ENCODE results near the gene PLXNB3.
"Not testable (repeated sequence)": the region's sequence is repeated elsewhere in the genome, so short reads cannot be mapped to it uniquely, and the experiment has no call there.

The PLXNB3 gene

GRCh38 chrX:153763989-153764755 lies at the start of gene PLXNB3:
Gene PLXNB3, plus strand, starts transcription at chrX:153764249. Its CDS starts 1,287 bp downstream, at chrX:153765536.
- peak; percentile 59 for DNase-seq
- in situ Hi-C loops (cut with HindIII; ENCODE audit: low pct_ligation_motif_present, low pct_unique_long_range_greater_than_20kb, low sequenced_read_pairs), result no loop called here

DNA sequence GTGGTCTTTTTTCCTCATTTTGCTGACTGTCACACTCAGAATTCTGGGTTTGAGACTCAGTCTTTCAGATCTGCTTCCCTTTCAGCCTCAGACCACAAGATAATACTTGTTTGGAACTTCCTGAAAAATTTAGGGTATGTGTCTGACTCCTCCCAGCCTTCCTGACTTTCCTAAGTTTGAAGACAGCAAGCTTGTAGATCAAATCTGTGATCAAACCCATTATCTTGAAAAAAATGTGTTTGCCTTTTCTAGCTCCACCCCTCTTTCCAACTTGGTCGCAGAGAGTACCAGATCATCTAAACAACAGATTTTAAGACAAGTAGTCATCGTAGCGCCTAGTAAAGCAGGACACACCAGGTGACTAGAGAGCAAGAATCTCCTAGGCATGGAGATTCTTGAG lies 49.8 kb upstream of the PLXNB3 start:
- DNase-seq, result no peak
- in situ Hi-C loops (cut with HindIII; ENCODE audit: low pct_ligation_motif_present, low pct_unique_long_range_greater_than_20kb, low sequenced_read_pairs), result no loop called here

- in situ Hi-C loops (cut with HindIII; ENCODE audit: low pct_ligation_motif_present, low pct_unique_long_range_greater_than_20kb, low sequenced_read_pairs), result no loop called here
- DNase-seq, result no peak
Measured at GRCh38 chrX:153717445-153717844, 46.6 kb upstream of the PLXNB3 start.

DNA sequence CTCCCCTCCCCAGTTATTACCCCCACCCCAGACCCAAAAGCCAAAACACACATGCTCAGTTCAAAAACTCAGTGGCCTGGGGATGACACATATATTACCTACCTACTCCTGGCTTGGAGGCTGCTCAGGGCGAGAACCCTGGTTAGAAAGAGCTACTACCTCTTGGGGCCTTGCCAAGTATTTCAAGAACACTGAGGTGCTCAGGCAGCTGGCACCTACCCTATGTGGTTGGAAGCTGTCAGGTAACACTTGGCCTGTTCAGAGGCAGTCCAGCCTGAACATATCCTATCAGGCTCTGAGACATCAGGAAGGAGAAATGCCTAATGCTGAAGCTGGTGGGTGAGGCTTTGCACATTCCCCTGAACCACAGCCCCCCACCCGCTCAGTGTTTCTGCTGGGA lies 44.8 kb upstream of the PLXNB3 start:
- no peak for DNase-seq
- in situ Hi-C loops (cut with HindIII; ENCODE audit: low pct_ligation_motif_present, low pct_unique_long_range_greater_than_20kb, low sequenced_read_pairs), result no loop called here

GRCh38 chrX:153719701-153720100 lies 44.3 kb upstream of the PLXNB3 start:
- no peak for DNase-seq
- in situ Hi-C loops (cut with HindIII; ENCODE audit: low pct_ligation_motif_present, low pct_unique_long_range_greater_than_20kb, low sequenced_read_pairs), result no loop called here

DNA sequence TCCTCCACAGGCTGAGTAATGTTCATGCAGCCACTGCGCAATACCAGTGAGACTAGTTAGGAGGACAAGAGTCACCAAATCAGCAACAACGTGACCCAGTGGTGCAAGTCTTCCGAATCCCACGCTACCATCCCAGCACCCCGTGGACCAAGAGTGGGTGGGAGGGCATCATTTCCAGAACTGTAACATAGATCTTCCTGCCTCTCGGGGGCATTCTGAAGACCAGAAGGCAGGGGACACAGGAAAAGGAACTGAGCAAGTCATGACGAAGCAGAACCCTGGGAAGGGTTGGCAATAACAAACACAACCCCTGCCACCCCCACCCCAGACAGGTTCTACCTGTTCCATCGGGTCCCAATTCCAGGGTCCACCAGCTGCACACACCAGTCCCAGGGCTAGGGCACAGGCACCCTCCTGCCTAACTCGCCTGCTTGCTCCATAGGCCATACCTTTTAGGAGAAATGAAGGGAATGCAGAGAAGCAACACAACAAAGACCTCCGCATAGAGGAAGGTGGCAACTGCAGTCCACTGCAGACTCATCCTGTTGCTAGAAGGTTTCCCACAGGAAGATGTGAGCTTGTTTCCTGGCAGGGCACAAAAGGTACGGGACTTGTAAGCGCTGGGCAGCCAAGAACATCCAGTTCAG lies 41.2 kb upstream of the PLXNB3 start:
- in situ Hi-C loops (cut with HindIII; ENCODE audit: low pct_ligation_motif_present, low pct_unique_long_range_greater_than_20kb, low sequenced_read_pairs), result no loop called here

GRCh38 chrX:153723351-153724251 lies 40.4 kb upstream of the PLXNB3 start:
- peak; percentile 51 for DNase-seq

More for the DNA sequence above, 41.2 kb upstream of the PLXNB3 start:
- DNase-seq, result no peak

GRCh38 chrX:153724252-153725038 lies 39.6 kb upstream of the PLXNB3 start, which contains the start of the genes ABCD1 and BCAP31:
Gene ABCD1, plus strand, starts transcription at chrX:153724856. Its CDS starts 411 bp downstream, at chrX:153725267.
Gene BCAP31, minus strand, starts transcription at chrX:153724387. Its CDS starts 1,143 bp downstream, at chrX:153723244.
- peak; percentile 76 for DNase-seq
- in situ Hi-C loops (cut with HindIII; ENCODE audit: low pct_ligation_motif_present, low pct_unique_long_range_greater_than_20kb, low sequenced_read_pairs), result no loop called here

More at GRCh38 chrX:153723351-153724251, 40.4 kb upstream of the PLXNB3 start:
- in situ Hi-C loops (cut with HindIII; ENCODE audit: low pct_ligation_motif_present, low pct_unique_long_range_greater_than_20kb, low sequenced_read_pairs), result no loop called here

GRCh38 chrX:153725039-153725831 lies 38.8 kb upstream of the PLXNB3 start:
- DNase-seq, result no peak
- in situ Hi-C loops (cut with HindIII; ENCODE audit: low pct_ligation_motif_present, low pct_unique_long_range_greater_than_20kb, low sequenced_read_pairs), result no loop called here

- in situ Hi-C loops (cut with HindIII; ENCODE audit: low pct_ligation_motif_present, low pct_unique_long_range_greater_than_20kb, low sequenced_read_pairs), result no loop called here
- no peak for DNase-seq
Measured at GRCh38 chrX:153725832-153726285, 38.2 kb upstream of the PLXNB3 start.

GRCh38 chrX:153726286-153727122 lies 37.5 kb upstream of the PLXNB3 start:
- in situ Hi-C loops (cut with HindIII; ENCODE audit: low pct_ligation_motif_present, low pct_unique_long_range_greater_than_20kb, low sequenced_read_pairs), result no loop called here
- DNase-seq, result peak; percentile 17

- DNase-seq, result no peak
- in situ Hi-C loops (cut with HindIII; ENCODE audit: low pct_ligation_motif_present, low pct_unique_long_range_greater_than_20kb, low sequenced_read_pairs), result no loop called here
Measured at GRCh38 chrX:153727123-153727931, 36.7 kb upstream of the PLXNB3 start.

- in situ Hi-C loops (cut with HindIII; ENCODE audit: low pct_ligation_motif_present, low pct_unique_long_range_greater_than_20kb, low sequenced_read_pairs), result no loop called here
- DNase-seq, result no peak
Measured at GRCh38 chrX:153728095-153728494, 36.0 kb upstream of the PLXNB3 start.

DNA sequence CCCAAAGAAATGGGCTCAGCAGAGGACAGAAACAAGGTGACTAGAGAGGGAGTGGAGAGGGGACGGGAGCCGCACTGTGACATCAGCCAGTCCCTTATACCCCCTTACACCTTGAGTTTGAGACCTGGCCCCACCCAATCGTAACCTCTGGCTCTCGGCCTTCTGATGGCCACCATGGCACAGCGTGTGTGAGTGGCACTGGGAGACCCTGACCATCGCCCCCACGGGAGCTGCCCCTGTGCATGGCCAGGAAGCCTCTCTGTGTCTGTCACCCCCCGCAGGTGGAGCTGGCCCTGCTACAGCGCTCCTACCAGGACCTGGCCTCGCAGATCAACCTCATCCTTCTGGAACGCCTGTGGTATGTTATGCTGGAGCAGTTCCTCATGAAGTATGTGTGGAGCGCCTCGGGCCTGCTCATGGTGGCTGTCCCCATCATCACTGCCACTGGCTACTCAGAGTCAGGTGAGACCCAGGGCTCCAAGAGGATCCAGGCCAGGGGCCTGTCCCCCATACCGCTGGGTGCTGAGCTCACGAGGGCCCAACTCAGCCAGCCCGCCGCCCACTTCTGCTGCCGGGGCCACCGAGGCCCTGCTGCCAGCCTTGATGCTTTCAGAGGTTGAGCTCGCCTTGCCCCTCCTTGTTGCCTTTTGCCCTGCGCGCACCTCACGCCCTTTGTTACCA lies 35.0 kb upstream of the PLXNB3 start:
- no peak for DNase-seq
- in situ Hi-C loops (cut with HindIII; ENCODE audit: low pct_ligation_motif_present, low pct_unique_long_range_greater_than_20kb, low sequenced_read_pairs), result no loop called here

GRCh38 chrX:153730115-153730514 lies 33.9 kb upstream of the PLXNB3 start:
- DNase-seq; in situ Hi-C loops (cut with HindIII; ENCODE audit: low pct_ligation_motif_present, low pct_unique_long_range_greater_than_20kb, low sequenced_read_pairs): not testable (repeated sequence)

All from ACHN (cell line).